GM06990 (cell line): Measurements from ENCODE around the gene DGKI.

ENCODE experiments used
- DNase-seq: peaks from one replicate; pipeline ENCODE4 v3.0.0-alpha.2; 2011; ENCODE audit not compliant: insufficient read length; ENCODE audit errors: extremely low read depth
- H3K27me3 ChIP-seq: replicated peaks from 2 replicates; pipeline ENCODE4 v1.6.0; 2011; ENCODE audit warnings: low read length; ENCODE audit not compliant: control insufficient read depth, insufficient read depth
- H3K36me3 ChIP-seq: 2 replicates; pipeline ENCODE4 v1.5.1; 2011; ENCODE audit warnings: low read length; ENCODE audit not compliant: control insufficient read depth, insufficient read depth
- H3K4me3 ChIP-seq: replicated peaks from 2 replicates; pipeline ENCODE4 v1.5.1; 2011; ENCODE audit warnings: low read depth, mild to moderate bottlenecking, control low read depth, low read length
- CTCF ChIP-seq: IDR thresholded peaks from 2 replicates; pipeline ENCODE4 v1.5.1; 2011; ENCODE audit warnings: low read length, control low read depth, mild to moderate bottlenecking, inconsistent platforms; ENCODE audit not compliant: insufficient read depth, poor library complexity, severe bottlenecking

Gene DGKI

DNA sequence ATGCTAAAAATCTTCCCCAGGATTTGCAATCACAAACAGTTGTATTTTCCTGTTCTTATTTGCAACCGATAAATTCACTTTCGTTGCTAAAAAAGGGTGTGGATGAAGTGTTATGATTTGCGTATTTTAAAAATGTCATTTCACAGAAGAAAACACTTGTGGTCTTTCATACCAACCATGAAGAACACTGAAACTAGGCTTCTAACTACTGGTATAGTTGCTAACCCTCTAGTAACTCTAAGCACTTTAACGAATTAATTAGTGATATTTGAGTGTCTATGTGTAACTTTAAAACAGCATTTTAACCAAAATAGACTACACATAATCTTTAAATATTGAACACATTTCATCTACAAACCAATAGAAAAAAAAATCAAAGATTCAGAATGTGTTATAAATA lies 315.1 kb downstream of the DGKI start:
- no peak for TF ChIP-seq CTCF
- H3K27me3 ChIP-seq, result no peaks in the 10 kb centered on the region
- no peak for DNase-seq
- H3K4me3 ChIP-seq, result no peak overlapping the region
- no peaks in the 10 kb centered on the region for H3K36me3 ChIP-seq

- no peaks in the 10 kb centered on the region for H3K36me3 ChIP-seq
- no peak for TF ChIP-seq CTCF
- H3K4me3 ChIP-seq, result no peak overlapping the region
- H3K27me3 ChIP-seq, result no peaks in the 10 kb centered on the region
- no peak for DNase-seq
These were observed 319.1 kb downstream of the DGKI start for GRCh38 chr7:137527634-137528033.

DNA sequence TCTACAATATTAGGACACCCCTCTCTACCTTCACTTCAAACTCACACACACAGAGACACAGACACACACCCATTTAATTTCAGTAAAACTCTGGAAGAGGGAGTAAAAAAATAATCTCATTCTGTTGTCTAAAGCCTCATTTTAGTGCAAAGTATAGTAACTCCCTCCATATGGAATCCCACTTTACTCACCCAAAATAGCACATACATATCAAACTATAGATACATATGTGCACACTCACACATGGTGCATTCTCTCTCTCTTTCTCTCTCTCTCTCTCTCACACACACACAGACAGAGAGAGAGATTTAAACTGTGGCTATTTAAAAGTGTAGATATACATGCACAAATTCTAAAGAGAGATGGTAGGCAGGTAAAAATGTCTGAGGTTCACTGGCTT lies 323.6 kb downstream of the DGKI start:
- Histone ChIP-seq H3K4me3 (no peak overlapping the region), H3K27me3 (no peaks in the 10 kb centered on the region), H3K36me3 (no peaks in the 10 kb centered on the region)
- DNase-seq, result no peak
- TF ChIP-seq CTCF, result no peak

GRCh38 chr7:137521451-137521850 lies 325.3 kb downstream of the DGKI start:
- no peak for TF ChIP-seq CTCF

GRCh38 chr7:137519947-137520346 lies 326.8 kb downstream of the DGKI start:
- no peak for DNase-seq
- Histone ChIP-seq H3K27me3 (no peaks in the 10 kb centered on the region), H3K4me3 (no peak overlapping the region), H3K36me3 (no peaks in the 10 kb centered on the region)
- TF ChIP-seq CTCF, result no peak

More at GRCh38 chr7:137521451-137521850, 325.3 kb downstream of the DGKI start:
- DNase-seq, result no peak
- Histone ChIP-seq H3K27me3 (no peaks in the 10 kb centered on the region), H3K4me3 (no peak overlapping the region), H3K36me3 (no peaks in the 10 kb centered on the region)

GRCh38 chr7:137519181-137519691 lies 327.5 kb downstream of the DGKI start:
- no peak for DNase-seq
- Histone ChIP-seq H3K27me3 (no peaks in the 10 kb centered on the region), H3K4me3 (no peak overlapping the region), H3K36me3 (no peaks in the 10 kb centered on the region)
- no peak for TF ChIP-seq CTCF
